IMR-90 (cell line): ENCODE results near the gene RIMKLA. TPM values are rescaled to one million over a fixed set of nuclear protein-coding genes. Genes with fewer than 3 reads are reported as not detected.

Experiments
- ATAC-seq: fragments of 200-7000 bp; cut with Tn5 transposase; 2 replicates; pipeline ENCODE4 v1.9.1; 2020; ENCODE audit warnings: low read depth, mild to moderate bottlenecking, moderate library complexity
- BruUV-seq: library from RNA; stranded (reverse); fragments of 400-500 nt; replicated peaks from 2 replicates; lab custom pipeline; 2021; lab: Mats Ljungman, UMichigan
- CTCF ChIA-PET: fragments of 300-600 bp; formaldehyde crosslinking; extraction: SDS; loops from one replicate; lab custom pipeline; 2021; ENCODE audit warnings: antibody characterized with exemption; lab: Yijun Ruan, JAX
- POLR2A ChIA-PET: fragments of 300-600 bp; sonication (Branson Sonifier 250); formaldehyde crosslinking; loops from one replicate; lab custom pipeline; 2022; ENCODE audit warnings: antibody characterized with exemption; ENCODE audit not compliant: unreplicated experiment; lab: Charles Lee
- DNase-seq: peaks from one replicate; pipeline ENCODE4 v3.0.0; 2013
- H2AFZ ChIP-seq: replicated peaks from 2 replicates; pipeline ENCODE3; 2013; ENCODE audit warnings: low read length, mild to moderate bottlenecking; ENCODE audit not compliant: poor library complexity
- H2AK5ac ChIP-seq: 2 replicates; pipeline ENCODE4 v1.6.1; 2013; ENCODE audit warnings: low read depth, low read length, inconsistent platforms
- H2AK9ac ChIP-seq: replicated peaks from 2 replicates; pipeline ENCODE3; 2013; ENCODE audit warnings: mild to moderate bottlenecking, low read depth, low read length, moderate library complexity; ENCODE audit not compliant: poor library complexity
- H2BK120ac ChIP-seq: 2 replicates; pipeline ENCODE4 v1.6.1; 2013; ENCODE audit warnings: low read depth, low read length, inconsistent platforms
- H2BK15ac ChIP-seq: 3 replicates; pipeline ENCODE4 v1.6.1; 2013; ENCODE audit warnings: low read depth, low read length, inconsistent platforms
- H2BK20ac ChIP-seq: 2 replicates; pipeline ENCODE4 v1.6.1; 2013; ENCODE audit warnings: low read depth, mild to moderate bottlenecking, inconsistent platforms, low read length, moderate library complexity
- H2BK5ac ChIP-seq: 2 replicates; pipeline ENCODE4 v1.6.1; 2013; ENCODE audit warnings: mild to moderate bottlenecking, low read depth, low read length, inconsistent platforms; ENCODE audit not compliant: poor library complexity, severe bottlenecking
- H3K14ac ChIP-seq: replicated peaks from 2 replicates; pipeline ENCODE4 v1.6.1; 2013; ENCODE audit warnings: low read depth, low read length, inconsistent platforms
- H3K18ac ChIP-seq: 2 replicates; pipeline ENCODE4 v1.6.1; 2013; ENCODE audit warnings: low read depth, low read length, control low read depth
- H3K23ac ChIP-seq: 2 replicates; pipeline ENCODE4 v1.6.1; 2013; ENCODE audit warnings: low read depth, low read length, inconsistent platforms
- H3K27ac ChIP-seq: 2 replicates; pipeline ENCODE4 v1.5.1; 2013; ENCODE audit warnings: mild to moderate bottlenecking, control low read depth, low read length; ENCODE audit not compliant: insufficient read depth
- H3K27me3 ChIP-seq: 2 replicates; pipeline ENCODE4 v1.6.1; 2013; ENCODE audit warnings: low read length; ENCODE audit not compliant: control insufficient read depth, insufficient read depth
- H3K36me3 ChIP-seq: 2 replicates; pipeline ENCODE4 v1.6.1; 2013; ENCODE audit warnings: low read length, mixed read lengths; ENCODE audit not compliant: control insufficient read depth, insufficient read depth
- H3K4ac ChIP-seq: 2 replicates; pipeline ENCODE4 v1.6.1; 2013; ENCODE audit warnings: low read depth, low read length, inconsistent platforms
- H3K4me1 ChIP-seq: 2 replicates; pipeline ENCODE4 v1.6.1; 2013; ENCODE audit warnings: low read length, mixed read lengths; ENCODE audit not compliant: control insufficient read depth, insufficient read depth
- H3K4me2 ChIP-seq: 2 replicates; pipeline ENCODE4 v1.6.1; 2013; ENCODE audit warnings: low read depth, mild to moderate bottlenecking, control low read depth, low read length, moderate library complexity
- H3K4me3 ChIP-seq: 2 replicates; pipeline ENCODE4 v1.5.1; 2013; ENCODE audit warnings: low read depth, mild to moderate bottlenecking, control low read depth, low read length, moderate library complexity; ENCODE audit not compliant: insufficient read depth
- H3K56ac ChIP-seq: 2 replicates; pipeline ENCODE4 v1.6.1; 2013; ENCODE audit warnings: low read length, inconsistent platforms; ENCODE audit not compliant: insufficient read depth; ENCODE audit errors: extremely low read depth
- H3K79me1 ChIP-seq, 2 experiments: 2 replicates each; pipeline ENCODE4 v1.6.1; 2013; ENCODE audit warnings: low read length in 2 of 2, inconsistent platforms in 1 of 2, low read depth in 1 of 2
- H3K9ac ChIP-seq: 2 replicates; pipeline ENCODE4 v1.6.1; 2013; ENCODE audit warnings: low read depth, low read length, control low read depth
- H3K9me1 ChIP-seq: 2 replicates; pipeline ENCODE4 v1.6.1; 2013; ENCODE audit warnings: low read length, inconsistent platforms; ENCODE audit not compliant: insufficient read depth
- H3K9me3 ChIP-seq: 2 replicates; pipeline ENCODE4 v1.6.1; 2013; ENCODE audit warnings: low read length; ENCODE audit not compliant: control insufficient read depth, insufficient read depth
- H4K20me1 ChIP-seq: 2 replicates; pipeline ENCODE4 v1.6.1; 2013; ENCODE audit warnings: low read length, inconsistent platforms; ENCODE audit not compliant: insufficient read depth
- H4K5ac ChIP-seq: 2 replicates; pipeline ENCODE4 v1.6.1; 2013; ENCODE audit warnings: mild to moderate bottlenecking, low read depth, low read length, control low read depth
- H4K8ac ChIP-seq, 2 experiments: 2 replicates each; pipeline ENCODE4 v1.6.1; 2013; ENCODE audit warnings: low read depth in 2 of 2, low read length in 2 of 2, control low read depth in 1 of 2, inconsistent platforms in 1 of 2
- H4K91ac ChIP-seq: 2 replicates; pipeline ENCODE4 v1.6.1; 2013; ENCODE audit warnings: low read depth, low read length, inconsistent platforms; ENCODE audit not compliant: insufficient read depth
- BHLHE40 ChIP-seq: fragments of 150-350 bp; IDR thresholded peaks from 2 replicates; pipeline ENCODE4 v1.6.1; 2016; ENCODE audit warnings: mild to moderate bottlenecking, low read depth, low read length
- CHD1 ChIP-seq: IDR thresholded peaks from 2 replicates; pipeline ENCODE4 v1.6.1; 2012; ENCODE audit warnings: low read depth, low read length, improper control_type of control experiment
- MAFK ChIP-seq: IDR thresholded peaks from 2 replicates; pipeline ENCODE4 v1.6.1; 2012; ENCODE audit warnings: low read depth, low read length, improper control_type of control experiment
- MAZ ChIP-seq: IDR thresholded peaks from 2 replicates; pipeline ENCODE4 v1.6.1; 2012; ENCODE audit warnings: low read depth, mild to moderate bottlenecking, low read length, improper control_type of control experiment, moderate library complexity, borderline replicate concordance
- MXI1 ChIP-seq: IDR thresholded peaks from 2 replicates; pipeline ENCODE4 v1.6.1; 2012; ENCODE audit warnings: low read depth, mild to moderate bottlenecking, low read length, moderate library complexity, borderline replicate concordance
- NFE2L2 ChIP-seq: fragments of 150-350 bp; IDR thresholded peaks from 2 replicates; pipeline ENCODE4 v1.6.1; 2016; ENCODE audit warnings: low read depth, mild to moderate bottlenecking, low read length
- RCOR1 ChIP-seq: IDR thresholded peaks from 2 replicates; pipeline ENCODE4 v1.6.1; 2012; ENCODE audit warnings: mild to moderate bottlenecking, low read length, improper control_type of control experiment; ENCODE audit not compliant: insufficient replicate concordance
- SMC3 ChIP-seq: fragments of 150-350 bp; IDR thresholded peaks from 2 replicates; pipeline ENCODE4 v1.6.1; 2016; ENCODE audit warnings: low read depth, mild to moderate bottlenecking, antibody characterized with exemption, low read length, moderate library complexity
- WGBS, 2 experiments: methylation state at CpG; one replicate each; pipeline versions ENCODE4 v1.1.5 to v1.1.7; 2013; ENCODE audit warnings: missing lambda C conversion rate in 2 of 2; ENCODE audit not compliant: insufficient read length in 1 of 2; ENCODE audit errors: extremely low coverage in 2 of 2; 5-methylcytosine and 5-hydroxymethylcytosine counted together
- dilution Hi-C: fragments of 300-500 bp; cut with HindIII; formaldehyde crosslinking; loops from one replicate; pipeline ENCODE4 v1.14.3; 2018; ENCODE audit warnings: low sequenced_read_pairs; ENCODE audit not compliant: unreplicated experiment
- in situ Hi-C: fragments of 300-500 bp; cut with MboI; formaldehyde crosslinking; loops from 3 replicates; pipeline ENCODE4 v1.14.3; 2019; ENCODE audit warnings: low sequenced_read_pairs, inconsistent platforms, mixed read lengths
- intact Hi-C: fragments of 100-400 bp; cut with micrococcal nuclease; formaldehyde crosslinking; loops from 2 replicates; pipeline ENCODE4 v1.10.0; 2022
- polyA plus RNA-seq, 3 experiments: library from polyadenylated mRNA; depleted of rRNA; stranded (reverse); fragments of >200 nt; gene quantifications; 2 replicates each; pipeline ENCODE4 v1.2.3, GENCODE V29; 2012; ENCODE audit warnings: low replicate concordance in 1 of 3
- total RNA-seq: library from RNA; depleted of rRNA; stranded (reverse); fragments of >200 nt; gene quantifications from 2 replicates; pipeline ENCODE4 v1.2.3, GENCODE V29; 2012
- TF ChIP-seq, protein P1 (sequence below): conservative IDR thresholded peaks from 2 replicates; pipeline ENCODE4 v1.5.1; 2012; ENCODE audit warnings: mild to moderate bottlenecking, low read depth, low read length, improper control_type of control experiment

Gene RIMKLA
- total and polyA plus RNA-seq, 2 of the 4 experiments (the other 2 are of a cell fraction) = not detected

DNA sequence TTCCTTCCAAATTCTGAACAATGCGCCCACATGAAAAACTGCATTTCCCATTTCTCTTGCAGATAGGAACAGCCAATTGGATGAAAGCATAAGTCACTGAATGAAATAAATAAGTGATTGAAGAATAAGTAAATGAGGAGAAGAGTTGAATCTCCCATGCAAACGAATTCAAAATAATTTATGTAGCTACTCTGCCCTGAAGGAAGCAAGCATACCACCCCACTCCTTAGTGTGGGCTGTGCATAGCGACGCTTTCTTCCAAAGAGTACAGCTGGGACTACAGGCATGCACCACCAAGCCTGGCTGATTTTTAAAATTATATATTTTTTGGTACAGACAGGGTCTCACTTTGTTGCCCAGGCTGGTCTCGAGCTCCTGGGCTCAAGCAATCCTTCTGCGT lies 16.5 kb upstream of the RIMKLA start:
- Histone ChIP-seq H3K4ac (no peak overlapping the region), H3K14ac (no peak overlapping the region), H4K8ac (no peak overlapping the region), H3K27me3 (no peaks in the 10 kb centered on the region; the same call in 1 of the 2 replicates), H3K27ac (no peak overlapping the region), H3K4me3 (no peak overlapping the region), H3K4me1 (no peaks in the 10 kb centered on the region), H2BK5ac (no peak overlapping the region), H2BK120ac (no peak overlapping the region), H3K9me3 (no peaks in the 10 kb centered on the region), H2AK9ac (no peak overlapping the region), H3K18ac (no peak overlapping the region), H4K91ac (no peak overlapping the region), H2BK20ac (no peak overlapping the region), H2AK5ac (no peak overlapping the region), H2BK15ac (no peak overlapping the region), H3K9me1 (no peaks in the 10 kb centered on the region), H3K79me1 (no peaks in the 10 kb centered on the region), H3K23ac (no peak overlapping the region), H3K36me3 (no peaks in the 10 kb centered on the region), H3K4me2 (no peak overlapping the region), H4K20me1 (no peaks in the 10 kb centered on the region), H2AFZ (no peak overlapping the region), H3K56ac (no peak overlapping the region), H4K5ac (no peak overlapping the region), H3K9ac (no peak overlapping the region)
- ChIA-PET CTCF (no interaction called here), POLR2A (no interaction called here)
- dilution Hi-C loops (no loop called here), in situ Hi-C loops (no loop called here), intact Hi-C loops (no loop called here)
- TF ChIP-seq MXI1 (no peak), SMC3 (no peak), MAFK (no peak), MAZ (no peak), NFE2L2 (no peak), RCOR1 (no peak), CHD1 (no peak), BHLHE40 (no peak)
- TF ChIP-seq, protein P1, sequence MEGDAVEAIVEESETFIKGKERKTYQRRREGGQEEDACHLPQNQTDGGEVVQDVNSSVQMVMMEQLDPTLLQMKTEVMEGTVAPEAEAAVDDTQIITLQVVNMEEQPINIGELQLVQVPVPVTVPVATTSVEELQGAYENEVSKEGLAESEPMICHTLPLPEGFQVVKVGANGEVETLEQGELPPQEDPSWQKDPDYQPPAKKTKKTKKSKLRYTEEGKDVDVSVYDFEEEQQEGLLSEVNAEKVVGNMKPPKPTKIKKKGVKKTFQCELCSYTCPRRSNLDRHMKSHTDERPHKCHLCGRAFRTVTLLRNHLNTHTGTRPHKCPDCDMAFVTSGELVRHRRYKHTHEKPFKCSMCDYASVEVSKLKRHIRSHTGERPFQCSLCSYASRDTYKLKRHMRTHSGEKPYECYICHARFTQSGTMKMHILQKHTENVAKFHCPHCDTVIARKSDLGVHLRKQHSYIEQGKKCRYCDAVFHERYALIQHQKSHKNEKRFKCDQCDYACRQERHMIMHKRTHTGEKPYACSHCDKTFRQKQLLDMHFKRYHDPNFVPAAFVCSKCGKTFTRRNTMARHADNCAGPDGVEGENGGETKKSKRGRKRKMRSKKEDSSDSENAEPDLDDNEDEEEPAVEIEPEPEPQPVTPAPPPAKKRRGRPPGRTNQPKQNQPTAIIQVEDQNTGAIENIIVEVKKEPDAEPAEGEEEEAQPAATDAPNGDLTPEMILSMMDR = no peak
- ATAC-seq (no peak), DNase-seq (no peak)
- no CpG with 5 or more reads among the region's 6 CpGs for WGBS, 2 experiments
- no TSS peak for BruUV-seq
